HepG2 (cell line): ENCODE data around the gene FRMD1. TPM values are rescaled to one million over a fixed set of nuclear protein-coding genes. Genes with fewer than 3 reads are reported as not detected.

Experiments
- CERS6 ChIP-seq: sonication (generic); formaldehyde crosslinking; IDR thresholded peaks from 2 replicates; pipeline ENCODE4 v1.5.0; 2020; ENCODE audit warnings: missing genetic modification reagents
- E2F5 ChIP-seq: sonication (generic); formaldehyde crosslinking; conservative IDR thresholded peaks from 2 replicates; pipeline ENCODE4 v1.4.0; 2020; ENCODE audit warnings: missing genetic modification reagents
- HHEX ChIP-seq: IDR thresholded peaks from 2 replicates; pipeline ENCODE4 v1.6.1; 2016; ENCODE audit warnings: control low read depth
- HNF4A ChIP-seq: sonication (generic); formaldehyde crosslinking; IDR thresholded peaks from 2 replicates; pipeline ENCODE4 v1.4.0; 2020; ENCODE audit warnings: missing genetic modification reagents
- NCOA1 ChIP-seq: sonication (generic); formaldehyde crosslinking; IDR thresholded peaks from 2 replicates; pipeline ENCODE4 v1.9.0; 2021; ENCODE audit warnings: missing genetic modification reagents
- PAXIP1 ChIP-seq: sonication (generic); formaldehyde crosslinking; conservative IDR thresholded peaks from 2 replicates; pipeline ENCODE4 v1.4.0; 2020; ENCODE audit warnings: mild to moderate bottlenecking, missing genetic modification reagents, moderate library complexity
- PHF8 ChIP-seq: sonication (generic); formaldehyde crosslinking; IDR thresholded peaks from 2 replicates; pipeline ENCODE4 v1.5.0; 2020; ENCODE audit warnings: missing genetic modification reagents
- PREB ChIP-seq: sonication (generic); formaldehyde crosslinking; IDR thresholded peaks from 2 replicates; pipeline ENCODE4 v1.4.0; 2020; ENCODE audit warnings: missing genetic modification reagents
- SCMH1 ChIP-seq: sonication (generic); formaldehyde crosslinking; IDR thresholded peaks from 2 replicates; pipeline ENCODE4 v1.9.0; 2021; ENCODE audit warnings: missing genetic modification reagents, mild to moderate bottlenecking, borderline replicate concordance
- SNRNP70 ChIP-seq: fragments of 200-400 bp; formaldehyde crosslinking; IDR thresholded peaks from 2 replicates; pipeline ENCODE4 v1.6.1; 2017; ENCODE audit warnings: mild to moderate bottlenecking, low read depth, low read length, moderate library complexity
- TARDBP ChIP-seq: sonication (generic); formaldehyde crosslinking; IDR thresholded peaks from 2 replicates; pipeline ENCODE4 v1.8.0; 2022; ENCODE audit warnings: mild to moderate bottlenecking, missing genetic modification reagents
- TBX2 ChIP-seq: sonication (generic); formaldehyde crosslinking; IDR thresholded peaks from 2 replicates; pipeline ENCODE4 v1.5.0; 2020; ENCODE audit warnings: missing genetic modification reagents, mild to moderate bottlenecking, borderline replicate concordance
- TEF ChIP-seq: sonication (generic); formaldehyde crosslinking; IDR thresholded peaks from 2 replicates; pipeline ENCODE4 v1.5.0; 2020; ENCODE audit warnings: missing genetic modification reagents
- ZNF12 ChIP-seq: sonication (generic); formaldehyde crosslinking; IDR thresholded peaks from 2 replicates; pipeline ENCODE4 v1.5.0; 2020; ENCODE audit warnings: missing genetic modification reagents
- ZNF280D ChIP-seq: sonication (generic); formaldehyde crosslinking; IDR thresholded peaks from 2 replicates; pipeline ENCODE4 v1.5.1; 2020; ENCODE audit warnings: mild to moderate bottlenecking, missing genetic modification reagents
- ZNF292 ChIP-seq: sonication (generic); formaldehyde crosslinking; IDR thresholded peaks from 2 replicates; pipeline ENCODE4 v1.8.1; 2022; ENCODE audit warnings: mild to moderate bottlenecking, low read depth, missing genetic modification reagents, borderline replicate concordance
- ZNF317 ChIP-seq: sonication (generic); formaldehyde crosslinking; IDR thresholded peaks from 2 replicates; pipeline ENCODE4 v1.5.0; 2020; ENCODE audit warnings: mild to moderate bottlenecking, missing genetic modification reagents
- ZNF354B ChIP-seq: sonication (generic); formaldehyde crosslinking; IDR thresholded peaks from 2 replicates; pipeline ENCODE4 v1.8.0; 2022; ENCODE audit warnings: mild to moderate bottlenecking, missing genetic modification reagents
- ZNF567 ChIP-seq: sonication (generic); formaldehyde crosslinking; IDR thresholded peaks from 2 replicates; pipeline ENCODE4 v1.8.1; 2023; ENCODE audit warnings: mild to moderate bottlenecking, missing genetic modification reagents, borderline replicate concordance
- ZNF740 ChIP-seq: sonication (generic); formaldehyde crosslinking; IDR thresholded peaks from 2 replicates; pipeline ENCODE4 v1.4.0; 2020; ENCODE audit warnings: missing genetic modification reagents
- polyA plus RNA-seq, 8 experiments: library from polyadenylated mRNA; depleted of rRNA in 3 of 8; stranded (reverse) in 7 of 8; unstranded in 1 of 8; fragments of >200 nt; fragmentation: Illumina TruSeq in 4 of 8; extraction: Trizol in 4 of 8; gene quantifications; 2 replicates each; pipeline versions ENCODE4 v1.2.1 to v1.2.3, GENCODE V29; 2011 to 2016; ENCODE audit warnings: low read depth in 4 of 8, missing spikeins in 1 of 8, mixed read lengths in 1 of 8; ENCODE audit not compliant: insufficient read depth in 1 of 8
- total RNA-seq, 5 experiments: library from RNA; depleted of rRNA; stranded (reverse); fragments of >200 nt; fragmentation: Illumina TruSeq; extraction: Trizol; gene quantifications; 2 replicates each; pipeline ENCODE4 v1.2.3, GENCODE V29; 2016; ENCODE audit warnings: low read depth in 1 of 5

FRMD1 gene
- total and polyA plus RNA-seq, 2 of the 13 experiments (the other 11 are each of a cell fraction or from before 2014, with no cell fraction given): 0.01 TPM; not detected in 1

- TF ChIP-seq PREB (no peak), TBX2 (CRISPR knock-in tag) (peak; percentile 28; the same call in 1 of the 2 replicates), ZNF292 (no peak), SCMH1 (CRISPR knock-in tag) (no peak), PAXIP1 (CRISPR knock-in tag) (peak; percentile 35; the same call in 1 of the 2 replicates), ZNF280D (CRISPR knock-in tag) (no peak), CERS6 (CRISPR knock-in tag) (no peak), ZNF354B (no peak), HNF4A (CRISPR knock-in tag) (peak; percentile 46; the same call in 1 of the 2 replicates), ZNF12 (CRISPR knock-in tag) (no peak), TEF (CRISPR knock-in tag) (no peak), ZNF567 (CRISPR knock-in tag) (no peak), TARDBP (CRISPR knock-in tag) (no peak), PHF8 (no peak), ZNF740 (CRISPR knock-in tag) (no peak), SNRNP70 (no peak), E2F5 (CRISPR knock-in tag) (no peak), ZNF317 (CRISPR knock-in tag) (no peak), HHEX (CRISPR knock-in tag) (no peak), NCOA1 (no peak)
Observed at GRCh38 chr6:168093071-168093505, 14.1 kb upstream of the FRMD1 start (continued).
